GM23248 (cell line): ENCODE measurements around the gene FGF1.

Source experiments
- EZH2 ChIP-seq: fragments of 200-600 bp; sonication (generic); IDR thresholded peaks from 2 replicates; pipeline ENCODE4 v1.6.1; 2018; ENCODE audit warnings: antibody characterized with exemption, mild to moderate bottlenecking; ENCODE audit not compliant: insufficient read depth, poor library complexity, severe bottlenecking
- EZH2phosphoT487 ChIP-seq: fragments of 200-600 bp; sonication (generic); IDR thresholded peaks from 2 replicates; pipeline ENCODE4 v1.6.1; 2018; ENCODE audit warnings: antibody characterized with exemption, moderate library complexity, mild to moderate bottlenecking, low read depth; ENCODE audit not compliant: insufficient read depth

DNA sequence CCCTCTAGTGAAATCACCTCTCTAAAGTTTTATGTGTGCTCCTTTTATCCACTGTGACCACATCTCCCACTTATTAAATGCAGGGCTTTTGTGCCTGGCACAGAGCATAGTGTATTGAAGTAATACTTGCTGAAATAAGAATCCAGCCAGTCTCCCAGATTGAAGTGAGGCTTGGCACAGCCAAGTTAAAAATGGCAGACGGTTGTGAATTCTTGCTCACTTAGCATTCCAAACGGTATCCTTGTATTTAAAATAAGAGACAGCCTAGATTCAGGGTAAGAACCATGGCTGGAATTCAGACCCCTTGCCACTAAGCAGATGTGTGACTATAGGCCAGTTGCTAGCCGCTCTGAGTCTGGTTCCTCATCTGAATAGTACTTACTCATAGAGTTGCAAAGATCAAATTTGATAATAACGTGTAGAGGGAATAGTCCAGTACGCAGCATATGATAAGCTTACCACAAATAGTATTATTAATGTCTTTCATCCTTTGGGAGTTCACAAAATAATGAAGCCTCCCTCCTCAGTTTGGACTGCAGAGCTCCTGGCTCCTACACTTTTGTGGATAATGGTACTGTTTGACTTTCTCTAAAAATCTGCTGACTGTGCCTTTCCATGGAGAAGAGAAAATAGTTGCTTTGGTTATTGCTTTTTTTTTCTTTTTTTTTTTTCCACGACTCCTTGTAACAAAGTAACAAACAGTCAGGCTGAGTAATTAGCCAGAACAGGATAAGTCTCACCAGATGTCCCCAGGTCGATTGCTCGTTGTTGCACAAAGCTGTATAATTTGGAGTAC is 51.5 kb downstream of the FGF1 start:
- TF ChIP-seq EZH2phosphoT487, result no peak
- no peak for TF ChIP-seq EZH2
